Hepatocyte (in vitro differentiated cells): ENCODE results near the gene PERM1. TPM values are rescaled to one million over a fixed set of nuclear protein-coding genes. Genes with fewer than 3 reads are reported as not detected.

Experiments
- DNase-seq: peaks from one replicate; pipeline ENCODE4 v3.0.0-alpha.2; 2016; ENCODE audit warnings: low spot score
- H2AFZ ChIP-seq: fragments of 200-600 bp; sonication (generic); 2 replicates; pipeline ENCODE4 v1.6.0; 2016; ENCODE audit warnings: antibody characterized with exemption, mild to moderate bottlenecking
- H3K27ac ChIP-seq: fragments of 200-600 bp; sonication (generic); 2 replicates; pipeline ENCODE4 v1.5.1; 2016; ENCODE audit warnings: mild to moderate bottlenecking
- H3K27me3 ChIP-seq: fragments of 200-600 bp; sonication (generic); 2 replicates; pipeline ENCODE4 v1.6.1; 2016
- H3K36me3 ChIP-seq: fragments of 200-600 bp; sonication (generic); replicated peaks from 2 replicates; pipeline ENCODE4 v1.5.1; 2016; ENCODE audit warnings: low read depth; ENCODE audit not compliant: insufficient read depth
- H3K4me1 ChIP-seq: fragments of 200-600 bp; sonication (generic); 2 replicates; pipeline ENCODE4 v1.5.1; 2016; ENCODE audit warnings: mild to moderate bottlenecking, moderate library complexity; ENCODE audit not compliant: insufficient read depth
- H3K4me2 ChIP-seq: fragments of 200-600 bp; sonication (generic); 2 replicates; pipeline ENCODE4 v1.6.0; 2016
- H3K4me3 ChIP-seq: fragments of 200-600 bp; sonication (generic); 2 replicates; pipeline ENCODE4 v1.5.1; 2016; ENCODE audit warnings: mild to moderate bottlenecking
- H3K79me2 ChIP-seq: fragments of 200-600 bp; sonication (generic); 2 replicates; pipeline ENCODE4 v1.6.0; 2017; ENCODE audit warnings: mild to moderate bottlenecking
- H3K9me2 ChIP-seq: fragments of 200-600 bp; sonication (generic); replicated peaks from 2 replicates; pipeline ENCODE4 v1.6.0; 2017; ENCODE audit warnings: mild to moderate bottlenecking; ENCODE audit not compliant: insufficient read depth
- H3K9me3 ChIP-seq: fragments of 200-600 bp; sonication (generic); 2 replicates; pipeline ENCODE4 v1.5.1; 2016; ENCODE audit warnings: low read depth, mild to moderate bottlenecking
- H4K20me1 ChIP-seq: fragments of 200-600 bp; sonication (generic); 2 replicates; pipeline ENCODE4 v1.6.0; 2016; ENCODE audit warnings: mild to moderate bottlenecking; ENCODE audit not compliant: insufficient read depth, poor library complexity, severe bottlenecking
- EZH2 ChIP-seq: fragments of 200-600 bp; sonication (generic); IDR thresholded peaks from 2 replicates; pipeline ENCODE4 v1.6.1; 2016; ENCODE audit warnings: antibody characterized with exemption, mild to moderate bottlenecking, borderline replicate concordance
- EZH2phosphoT487 ChIP-seq: fragments of 200-600 bp; sonication (generic); IDR thresholded peaks from one replicate; pipeline ENCODE4 v1.6.1; 2018; ENCODE audit warnings: antibody characterized with exemption, mild to moderate bottlenecking, low read depth, moderate library complexity; ENCODE audit not compliant: unreplicated experiment, severe bottlenecking
- WGBS: methylation state at CpG from one replicate; pipeline ENCODE4 v1.1.6; 2016; ENCODE audit warnings: low lambda C conversion rate; ENCODE audit errors: missing lambda C conversion rate; 5-methylcytosine and 5-hydroxymethylcytosine counted together
- polyA plus RNA-seq: library from polyadenylated mRNA; unstranded; fragments of >200 nt; fragmentation: Nextera tagmentation; extraction: Ambion mirVana; gene quantifications from 2 replicates; pipeline ENCODE4 v1.2.1, GENCODE V29; 2016
- total RNA-seq: library from RNA; depleted of rRNA; stranded (reverse); fragments of >200 nt; gene quantifications from 2 replicates; pipeline ENCODE4 v1.2.3, GENCODE V29; 2014
- TF ChIP-seq, protein P1 (sequence below): fragments of 200-600 bp; sonication (generic); IDR thresholded peaks from 2 replicates; pipeline ENCODE4 v1.5.1; 2016; ENCODE audit warnings: antibody characterized with exemption, mild to moderate bottlenecking; ENCODE audit not compliant: poor library complexity

Gene PERM1
- total and polyA plus RNA-seq, 2 experiments from 2014 or later, result 1.3 TPM; not detected in 1

GRCh38 chr1:980602-981395, 1.1 kb downstream of the PERM1 start:
- WGBS, result 86% methylated on average over 33 of the region's 35 CpGs
- peaks cover 5% of the 10 kb centered on the region for H3K27me3 ChIP-seq
- no peak for TF ChIP-seq EZH2
- TF ChIP-seq EZH2phosphoT487, result no peak
- TF ChIP-seq, protein P1, sequence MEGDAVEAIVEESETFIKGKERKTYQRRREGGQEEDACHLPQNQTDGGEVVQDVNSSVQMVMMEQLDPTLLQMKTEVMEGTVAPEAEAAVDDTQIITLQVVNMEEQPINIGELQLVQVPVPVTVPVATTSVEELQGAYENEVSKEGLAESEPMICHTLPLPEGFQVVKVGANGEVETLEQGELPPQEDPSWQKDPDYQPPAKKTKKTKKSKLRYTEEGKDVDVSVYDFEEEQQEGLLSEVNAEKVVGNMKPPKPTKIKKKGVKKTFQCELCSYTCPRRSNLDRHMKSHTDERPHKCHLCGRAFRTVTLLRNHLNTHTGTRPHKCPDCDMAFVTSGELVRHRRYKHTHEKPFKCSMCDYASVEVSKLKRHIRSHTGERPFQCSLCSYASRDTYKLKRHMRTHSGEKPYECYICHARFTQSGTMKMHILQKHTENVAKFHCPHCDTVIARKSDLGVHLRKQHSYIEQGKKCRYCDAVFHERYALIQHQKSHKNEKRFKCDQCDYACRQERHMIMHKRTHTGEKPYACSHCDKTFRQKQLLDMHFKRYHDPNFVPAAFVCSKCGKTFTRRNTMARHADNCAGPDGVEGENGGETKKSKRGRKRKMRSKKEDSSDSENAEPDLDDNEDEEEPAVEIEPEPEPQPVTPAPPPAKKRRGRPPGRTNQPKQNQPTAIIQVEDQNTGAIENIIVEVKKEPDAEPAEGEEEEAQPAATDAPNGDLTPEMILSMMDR, result no peak

GRCh38 chr1:980137-980571, 1.7 kb downstream of the PERM1 start:
- H3K4me1 ChIP-seq, result peaks cover 3% of the 10 kb centered on the region
- WGBS, result 84% methylated on average over 12 of the region's 13 CpGs
- DNase-seq, result no peak
- no peaks in the 10 kb centered on the region for H3K9me2 ChIP-seq
- no peak overlapping the region for H3K4me3 ChIP-seq
- H3K27ac ChIP-seq, result no peak overlapping the region
- no peaks in the 10 kb centered on the region for H3K9me3 ChIP-seq
- H3K36me3 ChIP-seq, result no peaks in the 10 kb centered on the region
- no peaks in the 10 kb centered on the region for H4K20me1 ChIP-seq
- peaks cover 1% of the 10 kb centered on the region for H3K27me3 ChIP-seq
- TF ChIP-seq, protein P1, result no peak
- TF ChIP-seq EZH2, result no peak
- TF ChIP-seq EZH2phosphoT487, result no peak
- no peak overlapping the region for H3K4me2 ChIP-seq
- no peaks in the 10 kb centered on the region for H3K79me2 ChIP-seq
- H2AFZ ChIP-seq, result no peak overlapping the region

More at GRCh38 chr1:980602-981395, 1.1 kb downstream of the PERM1 start:
- Histone ChIP-seq H3K9me2 (no peaks in the 10 kb centered on the region), H3K4me2 (no peak overlapping the region), H3K4me3 (no peak overlapping the region), H3K36me3 (no peaks in the 10 kb centered on the region), H4K20me1 (no peaks in the 10 kb centered on the region), H3K79me2 (no peaks in the 10 kb centered on the region), H2AFZ (no peak overlapping the region), H3K27ac (no peak overlapping the region), H3K9me3 (no peaks in the 10 kb centered on the region), H3K4me1 (peaks cover 1% of the 10 kb centered on the region)
- no peak for DNase-seq

DNA sequence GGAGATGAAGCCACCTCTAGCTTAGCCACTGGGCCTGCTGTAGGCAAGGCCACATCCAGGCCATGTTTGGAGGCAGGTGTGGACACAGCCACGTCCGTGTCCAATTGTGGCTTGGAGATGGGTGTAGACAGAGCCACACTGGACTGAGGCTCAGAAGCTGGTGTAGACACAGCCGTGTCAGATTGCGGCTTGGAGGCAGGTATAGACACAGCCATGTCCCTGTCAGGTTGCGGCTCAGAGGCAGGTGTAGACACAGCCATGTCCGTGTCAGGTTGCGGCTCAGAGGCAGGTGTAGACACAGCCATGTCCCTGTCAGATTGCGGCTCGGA, 2.2 kb downstream of the PERM1 start:
- Histone ChIP-seq H3K27me3 (no peaks in the 10 kb centered on the region), H3K4me2 (no peak overlapping the region), H3K4me1 (peaks cover 3% of the 10 kb centered on the region), H3K36me3 (no peaks in the 10 kb centered on the region), H2AFZ (no peak overlapping the region), H3K4me3 (no peak overlapping the region), H3K27ac (no peak overlapping the region), H3K79me2 (no peaks in the 10 kb centered on the region), H4K20me1 (no peaks in the 10 kb centered on the region), H3K9me3 (no peaks in the 10 kb centered on the region), H3K9me2 (no peaks in the 10 kb centered on the region)
- 96% methylated on average over 9 of the region's 9 CpGs for WGBS
- TF ChIP-seq EZH2, result no peak
- no peak for DNase-seq

DNA sequence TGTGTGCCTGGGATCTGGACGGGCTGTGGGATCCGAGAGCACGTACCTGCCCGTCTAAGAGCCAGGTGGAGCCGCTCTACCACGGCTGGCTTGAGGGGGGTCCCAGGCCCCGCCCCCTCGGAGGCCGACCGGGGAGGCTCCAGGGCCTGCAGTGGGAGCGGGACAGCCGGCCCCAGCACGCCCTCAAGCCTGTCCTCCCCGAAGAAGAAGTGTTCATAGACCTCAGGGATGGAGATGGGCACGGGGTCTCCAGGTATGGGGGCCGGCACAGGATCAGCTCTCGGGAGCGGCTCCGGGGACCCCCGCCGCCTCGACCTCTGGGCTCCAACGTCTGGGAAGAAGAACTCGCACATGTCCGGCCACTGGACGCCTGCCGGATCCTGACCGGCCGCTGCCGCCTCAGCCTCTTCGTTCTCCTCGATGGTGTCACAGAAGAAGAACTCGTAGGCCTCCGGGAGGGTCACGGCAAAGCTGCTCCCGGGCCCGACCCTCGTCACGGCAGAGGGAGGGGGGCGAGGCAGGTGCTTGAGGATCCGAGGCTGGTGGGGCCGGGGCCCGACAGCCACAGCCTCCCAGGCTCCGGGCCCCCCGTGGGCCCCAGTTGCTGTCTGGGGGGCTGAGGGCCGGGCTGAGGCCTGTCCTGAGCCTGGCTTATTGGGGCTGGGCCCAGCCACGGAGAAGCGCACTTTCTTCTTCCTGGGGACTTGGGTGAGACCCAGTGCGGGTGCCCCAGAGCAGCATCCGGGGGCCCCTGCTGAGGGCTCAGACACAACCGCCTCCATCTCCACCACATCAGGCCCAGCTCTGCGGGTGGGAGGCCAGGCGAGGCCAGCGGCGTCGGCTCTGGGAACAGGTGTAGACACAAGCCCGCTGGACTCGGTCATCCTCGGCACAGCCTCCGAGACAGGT, 2.8 kb downstream of the PERM1 start:
- H3K4me1 ChIP-seq, result peaks cover 3% of the 10 kb centered on the region
- no peak overlapping the region for H3K27ac ChIP-seq
- no peak overlapping the region for H3K4me3 ChIP-seq
- H3K79me2 ChIP-seq, result no peaks in the 10 kb centered on the region
- no peak overlapping the region for H3K4me2 ChIP-seq
- no peak overlapping the region for H2AFZ ChIP-seq
- WGBS, result 95% methylated on average over 48 of the region's 60 CpGs
- TF ChIP-seq EZH2 (no peak), EZH2phosphoT487 (no peak)
- TF ChIP-seq, protein P1, result no peak
- no peaks in the 10 kb centered on the region for H3K9me3 ChIP-seq
- no peaks in the 10 kb centered on the region for H3K27me3 ChIP-seq
- no peaks in the 10 kb centered on the region for H3K9me2 ChIP-seq
- no peak for DNase-seq
- no peaks in the 10 kb centered on the region for H4K20me1 ChIP-seq
- no peaks in the 10 kb centered on the region for H3K36me3 ChIP-seq
